HG03095 (cell line): Measurements from ENCODE around the gene MAP3K13.
A peak's percentile ranks its signal among the peaks of the same experiment; 100 is the strongest.
"Not testable (repeated sequence)": the region's sequence is repeated elsewhere in the genome, so short reads cannot be mapped to it uniquely, and the experiment has no call there.

Source experiments
- ATAC-seq: cut with Tn5 transposase; IDR thresholded peaks from one replicate; pipeline ENCODE4 v1.9.1; 2021; ENCODE audit warnings: moderate library complexity; ENCODE audit not compliant: unreplicated experiment

The MAP3K13 gene

GRCh38 chr3:185393055-185393454 is 30.1 kb downstream of the MAP3K13 start:
- ATAC-seq: no peak

- no peak for ATAC-seq
These were observed 34.7 kb downstream of the MAP3K13 start for GRCh38 chr3:185397676-185398075.

- ATAC-seq: no peak
These were observed 37.1 kb downstream of the MAP3K13 start for GRCh38 chr3:185399737-185400667.

GRCh38 chr3:185400866-185401265 is 37.9 kb downstream of the MAP3K13 start:
- ATAC-seq: no peak

GRCh38 chr3:185401319-185401955 is 38.5 kb downstream of the MAP3K13 start:
- no peak for ATAC-seq

GRCh38 chr3:185402561-185402960 is 39.6 kb downstream of the MAP3K13 start:
- ATAC-seq: no peak

GRCh38 chr3:185403002-185403401 is 40.1 kb downstream of the MAP3K13 start:
- no peak for ATAC-seq

GRCh38 chr3:185405243-185405642 is 42.3 kb downstream of the MAP3K13 start:
- no peak for ATAC-seq

- no peak for ATAC-seq
These were observed 42.7 kb downstream of the MAP3K13 start for GRCh38 chr3:185405664-185406063.

- no peak for ATAC-seq
These were observed 43.2 kb downstream of the MAP3K13 start for GRCh38 chr3:185406121-185406620.

- no peak for ATAC-seq
These were observed 47.0 kb downstream of the MAP3K13 start for GRCh38 chr3:185409957-185410356.

GRCh38 chr3:185411133-185411532 is 48.2 kb downstream of the MAP3K13 start:
- no peak for ATAC-seq

- no peak for ATAC-seq
These were observed 53.6 kb downstream of the MAP3K13 start for GRCh38 chr3:185416513-185416912.

- not testable (repeated sequence) for ATAC-seq
These were observed 55.6 kb downstream of the MAP3K13 start for GRCh38 chr3:185418561-185418977.

- no peak for ATAC-seq
These were observed 57.8 kb downstream of the MAP3K13 start for GRCh38 chr3:185420762-185421161.

- peak; percentile 70 for ATAC-seq
These were observed 58.8 kb downstream of the MAP3K13 start for GRCh38 chr3:185421577-185422232.

GRCh38 chr3:185422677-185423076 is 59.7 kb downstream of the MAP3K13 start:
- ATAC-seq: no peak

GRCh38 chr3:185423178-185423577 is 60.2 kb downstream of the MAP3K13 start:
- ATAC-seq: no peak

- no peak for ATAC-seq
These were observed 61.5 kb downstream of the MAP3K13 start for GRCh38 chr3:185424435-185424834.

- ATAC-seq: no peak
These were observed 67.4 kb downstream of the MAP3K13 start for GRCh38 chr3:185430375-185430774.

- ATAC-seq: no peak
These were observed 77.0 kb downstream of the MAP3K13 start for GRCh38 chr3:185439745-185440466.
